ENCODE measurements around the gene RSPH1. TPM values are rescaled to one million over a fixed set of nuclear protein-coding genes. Genes with fewer than 3 reads are reported as not detected.

RSPH1 gene
- total and polyA plus RNA-seq, 2 of the 8 experiments (the other 6 are each of a cell fraction or from before 2014, with no cell fraction given): 0.24 TPM; not detected in 1

DNA sequence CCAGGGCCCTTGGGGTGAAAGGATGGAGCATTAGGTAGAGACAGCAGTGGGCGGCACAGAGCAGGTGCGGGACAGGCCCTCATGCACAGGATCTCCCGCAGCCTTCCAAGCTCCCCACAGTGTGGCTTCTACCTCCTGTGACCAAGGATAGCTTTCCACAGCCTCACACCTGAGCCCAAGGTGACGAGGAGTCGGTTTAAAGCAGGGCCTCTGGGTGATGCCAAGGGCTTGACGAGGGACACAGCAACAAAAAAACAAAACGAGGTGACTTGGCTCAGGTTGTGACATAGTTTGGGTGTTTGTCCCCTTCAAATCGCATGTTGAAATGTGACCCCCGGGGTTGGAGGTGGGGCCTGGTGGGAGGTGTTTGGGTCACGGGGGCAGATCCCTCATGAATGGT is 15.3 kb downstream of the RSPH1 start:
- H3K56ac ChIP-seq (replicated peaks; ENCODE audit: insufficient read length, low read depth, low read length): no peak overlapping the region
- no peak overlapping the region for H2BK5ac ChIP-seq (ENCODE audit: low read depth, low read length)
- H2BK120ac ChIP-seq (replicated peaks; ENCODE audit: low read depth, low read length): no peak overlapping the region
- 93% methylated on average over 10 of the region's 10 CpGs; no CpG with 5 or more reads in 1 of the 2 experiments for WGBS, 2 experiments (ENCODE audit: extremely low coverage in 1 of 2, insufficient coverage in 1 of 2, insufficient read length in 1 of 2, insufficient replicate concordance in 2 of 2, low coverage in 1 of 2, low lambda C conversion rate in 2 of 2, missing lambda C conversion rate in 1 of 2)
- FAIRE-seq: no peak
- H3K18ac ChIP-seq (ENCODE audit: extremely low read depth, low read length): no peak overlapping the region
- no peaks in the 10 kb centered on the region; a peak in 1 of 7 replicates for H3K27me3 ChIP-seq (replicated peaks in 1 of 4; ENCODE audit: control insufficient read depth in 3 of 4, extremely low read depth in 1 of 4, insufficient read depth in 3 of 4, low read length in 3 of 4)
- H3K9me3 ChIP-seq (ENCODE audit: insufficient read depth in 2 of 2, low read depth in 1 of 2, low read length in 1 of 2): no peaks in the 10 kb centered on the region
- H2BK15ac ChIP-seq (ENCODE audit: low read length): no peak overlapping the region
- H2BK20ac ChIP-seq (ENCODE audit: low read length): no peak overlapping the region
- no peaks in the 10 kb centered on the region for H3K4me1 ChIP-seq (replicated peaks in 1 of 4; ENCODE audit: control insufficient read depth in 3 of 4, insufficient read depth in 4 of 4, low read length in 3 of 4)
- H3K79me2 ChIP-seq (ENCODE audit: control insufficient read depth in 1 of 2, insufficient read depth in 2 of 2, low read length in 2 of 2): no peaks in the 10 kb centered on the region
- H2BK12ac ChIP-seq (ENCODE audit: low read depth, low read length): no peak overlapping the region
- no peak overlapping the region for H2AK5ac ChIP-seq (ENCODE audit: low read depth, low read length)
- ChIA-PET POLR2A (ENCODE audit: partially characterized antibody) (no interaction called here), CTCF (ENCODE audit: partially characterized antibody) (interaction anchor here (1.0 kb wide), 1 partner anchor 11 kb away, joined by 3 read pairs; no protein-coding TSS in a partner anchor)
- no peak overlapping the region for H3K4ac ChIP-seq (replicated peaks; ENCODE audit: insufficient read length, low read depth, low read length)
- no peak overlapping the region for H4K5ac ChIP-seq (ENCODE audit: insufficient read length, low read depth, low read length)
- no peaks in the 10 kb centered on the region; the same call in 1 of the 2 replicates for H3K23me2 ChIP-seq (ENCODE audit: low read depth, low read length)
- H3K4me2 ChIP-seq (ENCODE audit: insufficient read depth in 1 of 2, low read depth in 2 of 2, low read length in 2 of 2): no peak overlapping the region
- H3K79me1 ChIP-seq (ENCODE audit: low read depth, low read length): no peaks in the 10 kb centered on the region
- peak overlapping the region; percentile 84 for H3K14ac ChIP-seq (ENCODE audit: insufficient read length)
- H3K4me3 ChIP-seq (ENCODE audit: extremely low read depth in 1 of 4, insufficient read depth in 2 of 4, low read depth in 3 of 4, low read length in 4 of 4): no peak overlapping the region
- no peak overlapping the region for H3K23ac ChIP-seq (ENCODE audit: insufficient read length)
- H3K27ac ChIP-seq (ENCODE audit: low read depth, low read length): no peak overlapping the region
- H2AFZ ChIP-seq (ENCODE audit: low read length): no peak overlapping the region
- TF ChIP-seq ZNF274 (IDR thresholded peaks at IDR 0.05; ENCODE audit: borderline replicate concordance, extremely low read depth, low read length): no peak
- TF ChIP-seq YY1 (IDR thresholded peaks at IDR 0.05; ENCODE audit: low read depth, low read length): no peak
- no peak for TF ChIP-seq CBX8 (IDR thresholded peaks at IDR 0.05; ENCODE audit: borderline replicate concordance, low read depth, low read length)
- TF ChIP-seq, protein P1, sequence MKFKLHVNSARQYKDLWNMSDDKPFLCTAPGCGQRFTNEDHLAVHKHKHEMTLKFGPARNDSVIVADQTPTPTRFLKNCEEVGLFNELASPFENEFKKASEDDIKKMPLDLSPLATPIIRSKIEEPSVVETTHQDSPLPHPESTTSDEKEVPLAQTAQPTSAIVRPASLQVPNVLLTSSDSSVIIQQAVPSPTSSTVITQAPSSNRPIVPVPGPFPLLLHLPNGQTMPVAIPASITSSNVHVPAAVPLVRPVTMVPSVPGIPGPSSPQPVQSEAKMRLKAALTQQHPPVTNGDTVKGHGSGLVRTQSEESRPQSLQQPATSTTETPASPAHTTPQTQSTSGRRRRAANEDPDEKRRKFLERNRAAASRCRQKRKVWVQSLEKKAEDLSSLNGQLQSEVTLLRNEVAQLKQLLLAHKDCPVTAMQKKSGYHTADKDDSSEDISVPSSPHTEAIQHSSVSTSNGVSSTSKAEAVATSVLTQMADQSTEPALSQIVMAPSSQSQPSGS (IDR thresholded peaks at IDR 0.05; ENCODE audit: low read length): no peak
- no peak for TF ChIP-seq SP2 (IDR thresholded peaks at IDR 0.05; ENCODE audit: low read length)
- no peak for TF ChIP-seq KDM4A (IDR thresholded peaks at IDR 0.05; ENCODE audit: low read depth, low read length, severe bottlenecking)
- H3K9ac ChIP-seq (replicated peaks in 1 of 4; ENCODE audit: extremely low read depth in 1 of 4, low read depth in 3 of 4, low read length in 3 of 4): no peak overlapping the region
- H4K20me1 ChIP-seq (replicated peaks in 1 of 2; ENCODE audit: control insufficient read depth in 1 of 2, insufficient read depth in 2 of 2, low read length in 2 of 2): no peaks in the 10 kb centered on the region
- H4K91ac ChIP-seq (replicated peaks; ENCODE audit: insufficient read length, low read length): no peak overlapping the region
- no peak overlapping the region for H4K8ac ChIP-seq (ENCODE audit: extremely low read depth, insufficient read depth, low read length)
- H3K36me3 ChIP-seq (ENCODE audit: control insufficient read depth in 2 of 4, insufficient read depth in 4 of 4, low read length in 3 of 4): no peaks in the 10 kb centered on the region
- DNase-seq (ENCODE audit: low read depth in 1 of 2, low spot score in 2 of 2): no peak

Data from H1 (cell line).